ENCODE data around the gene SYNGR2. TPM values are rescaled to one million over a fixed set of nuclear protein-coding genes. Genes with fewer than 3 reads are reported as not detected.

Gene SYNGR2
- polyA plus RNA-seq, 3 donors: 49.8 to 67.7 (median 56.9) TPM

DNA sequence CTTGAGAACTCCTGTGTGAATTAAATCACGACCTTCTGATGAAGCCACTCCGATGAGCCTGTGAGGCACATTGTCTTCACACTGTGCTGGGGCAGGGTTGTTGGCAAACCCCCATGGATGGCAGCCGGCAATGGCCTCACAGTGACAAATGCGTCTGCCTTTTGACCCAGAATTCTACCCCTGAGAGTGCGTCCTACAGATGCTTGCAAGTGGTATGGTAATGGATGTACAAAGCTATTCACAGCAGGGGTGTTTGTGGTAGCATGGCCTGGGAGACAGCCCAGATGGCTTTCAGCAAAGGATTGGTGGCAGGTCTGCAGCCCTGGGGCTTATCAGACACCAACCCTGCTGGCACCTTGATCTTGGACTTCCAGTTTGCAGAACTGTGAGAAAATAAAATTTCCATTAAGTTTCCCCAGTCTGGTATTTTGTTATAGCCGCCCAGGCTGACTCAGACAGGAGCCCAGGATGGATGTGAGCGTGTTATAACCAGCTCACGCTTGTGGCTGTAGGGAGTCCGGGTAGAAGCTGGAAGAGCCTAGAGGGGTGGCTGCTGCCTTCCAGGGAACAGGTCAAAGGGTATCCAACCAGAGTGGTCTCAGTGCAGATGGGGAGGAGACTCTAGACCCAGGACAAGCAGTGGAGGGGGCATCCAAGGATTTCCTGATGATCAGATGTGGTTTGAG lies 28.9 kb downstream of the SYNGR2 start:
- no peak for DNase-seq (ENCODE audit: low read depth in 3 of 3, low spot score in 2 of 3)

- no peak for DNase-seq (ENCODE audit: low read depth in 3 of 3, low spot score in 2 of 3)
These were observed 32.1 kb downstream of the SYNGR2 start for GRCh38 chr17:78200451-78200850.

DNA sequence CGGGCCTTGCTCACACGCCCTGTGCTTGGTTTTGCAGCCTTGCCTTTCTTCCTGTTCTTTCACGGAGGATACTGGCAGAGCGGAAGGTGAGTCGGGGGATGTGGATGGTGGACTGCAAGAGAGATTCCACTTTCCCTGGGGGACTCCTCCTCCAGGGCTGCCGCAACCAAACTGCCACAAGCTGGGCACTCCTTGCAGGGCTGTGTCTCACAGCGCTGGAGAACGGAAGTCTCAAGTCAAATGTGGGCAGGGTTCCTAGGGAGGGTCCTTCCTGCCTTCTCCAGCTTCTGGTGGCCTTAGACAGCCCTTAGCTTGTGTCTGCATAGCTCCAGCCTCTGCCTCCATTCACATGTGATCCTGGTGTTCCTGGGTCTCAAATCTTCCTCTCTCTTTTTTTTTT lies 34.3 kb downstream of the SYNGR2 start:
- no peak for DNase-seq (ENCODE audit: low read depth in 3 of 3, low spot score in 2 of 3)

GRCh38 chr17:78204387-78205123 lies 36.2 kb downstream of the SYNGR2 start:
- no peak for DNase-seq (ENCODE audit: low read depth in 3 of 3, low spot score in 2 of 3)

- DNase-seq (ENCODE audit: low read depth in 3 of 3, low spot score in 2 of 3): no peak
These were observed 36.9 kb downstream of the SYNGR2 start for GRCh38 chr17:78205124-78205775.

GRCh38 chr17:78206298-78206697 lies 37.9 kb downstream of the SYNGR2 start:
- no peak for DNase-seq (ENCODE audit: low read depth in 3 of 3, low spot score in 2 of 3)

- no peak for DNase-seq (ENCODE audit: low read depth in 3 of 3, low spot score in 2 of 3)
These were observed 40.1 kb downstream of the SYNGR2 start for GRCh38 chr17:78208486-78208885.

- no peak for DNase-seq (ENCODE audit: low read depth in 3 of 3, low spot score in 2 of 3)
These were observed 41.7 kb downstream of the SYNGR2 start for GRCh38 chr17:78210111-78210510.

GRCh38 chr17:78211032-78211431 lies 42.7 kb downstream of the SYNGR2 start:
- no peak for DNase-seq (ENCODE audit: low read depth in 3 of 3, low spot score in 2 of 3)

DNA sequence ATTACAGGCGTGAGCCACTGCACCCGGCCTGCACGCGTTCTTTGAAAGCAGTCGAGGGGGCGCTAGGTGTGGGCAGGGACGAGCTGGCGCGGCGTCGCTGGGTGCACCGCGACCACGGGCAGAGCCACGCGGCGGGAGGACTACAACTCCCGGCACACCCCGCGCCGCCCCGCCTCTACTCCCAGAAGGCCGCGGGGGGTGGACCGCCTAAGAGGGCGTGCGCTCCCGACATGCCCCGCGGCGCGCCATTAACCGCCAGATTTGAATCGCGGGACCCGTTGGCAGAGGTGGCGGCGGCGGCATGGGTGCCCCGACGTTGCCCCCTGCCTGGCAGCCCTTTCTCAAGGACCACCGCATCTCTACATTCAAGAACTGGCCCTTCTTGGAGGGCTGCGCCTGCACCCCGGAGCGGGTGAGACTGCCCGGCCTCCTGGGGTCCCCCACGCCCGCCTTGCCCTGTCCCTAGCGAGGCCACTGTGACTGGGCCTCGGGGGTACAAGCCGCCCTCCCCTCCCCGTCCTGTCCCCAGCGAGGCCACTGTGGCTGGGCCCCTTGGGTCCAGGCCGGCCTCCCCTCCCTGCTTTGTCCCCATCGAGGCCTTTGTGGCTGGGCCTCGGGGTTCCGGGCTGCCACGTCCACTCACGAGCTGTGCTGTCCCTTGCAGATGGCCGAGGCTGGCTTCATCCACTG lies 45.8 kb downstream of the SYNGR2 start, which contains the start of gene BIRC5:
Gene BIRC5 (plus strand): TSS at position 238 of the 690 bp plus-strand sequence. CDS start 64 bp downstream, at position 302.
- peak; percentile 23 to 69 (median 49) for DNase-seq (ENCODE audit: low read depth in 3 of 3, low spot score in 2 of 3)

DNA sequence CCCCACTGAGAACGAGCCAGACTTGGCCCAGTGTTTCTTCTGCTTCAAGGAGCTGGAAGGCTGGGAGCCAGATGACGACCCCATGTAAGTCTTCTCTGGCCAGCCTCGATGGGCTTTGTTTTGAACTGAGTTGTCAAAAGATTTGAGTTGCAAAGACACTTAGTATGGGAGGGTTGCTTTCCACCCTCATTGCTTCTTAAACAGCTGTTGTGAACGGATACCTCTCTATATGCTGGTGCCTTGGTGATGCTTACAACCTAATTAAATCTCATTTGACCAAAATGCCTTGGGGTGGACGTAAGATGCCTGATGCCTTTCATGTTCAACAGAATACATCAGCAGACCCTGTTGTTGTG lies 46.3 kb downstream of the SYNGR2 start:
- no peak for DNase-seq (ENCODE audit: low read depth in 3 of 3, low spot score in 2 of 3)

DNA sequence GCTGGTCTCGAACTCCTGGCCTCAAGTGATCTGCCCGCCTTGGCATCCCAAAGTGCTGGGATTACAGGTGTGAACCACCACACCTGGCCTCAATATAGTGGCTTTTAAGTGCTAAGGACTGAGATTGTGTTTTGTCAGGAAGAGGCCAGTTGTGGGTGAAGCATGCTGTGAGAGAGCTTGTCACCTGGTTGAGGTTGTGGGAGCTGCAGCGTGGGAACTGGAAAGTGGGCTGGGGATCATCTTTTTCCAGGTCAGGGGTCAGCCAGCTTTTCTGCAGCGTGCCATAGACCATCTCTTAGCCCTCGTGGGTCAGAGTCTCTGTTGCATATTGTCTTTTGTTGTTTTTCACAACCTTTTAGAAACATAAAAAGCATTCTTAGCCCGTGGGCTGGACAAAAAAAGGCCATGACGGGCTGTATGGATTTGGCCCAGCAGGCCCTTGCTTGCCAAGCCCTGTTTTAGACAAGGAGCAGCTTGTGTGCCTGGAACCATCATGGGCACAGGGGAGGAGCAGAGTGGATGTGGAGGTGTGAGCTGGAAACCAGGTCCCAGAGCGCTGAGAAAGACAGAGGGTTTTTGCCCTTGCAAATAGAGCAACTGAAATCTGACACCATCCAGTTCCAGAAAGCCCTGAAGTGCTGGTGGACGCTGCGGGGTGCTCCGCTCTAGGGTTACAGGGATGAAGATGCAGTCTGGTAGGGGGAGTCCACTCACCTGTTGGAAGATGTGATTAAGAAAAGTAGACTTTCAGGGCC lies 51.2 kb downstream of the SYNGR2 start:
- DNase-seq (ENCODE audit: low read depth in 3 of 3, low spot score in 2 of 3): no peak

Other genes starting within 250 kb of the SYNGR2 start
- gene TNRC6C, start 209.9 kb upstream of the SYNGR2 start, polyA plus RNA-seq (ENCODE audit: insufficient read length in 3 of 3): 10 to 100 TPM; 12.6 to 13.6 (median 12.8) TPM
- gene TMC6, start 39.8 kb upstream of the SYNGR2 start, polyA plus RNA-seq (ENCODE audit: insufficient read length in 3 of 3): 10 to 100 TPM; 13.4 to 20.1 (median 17.4) TPM
- gene TMC8, start 37.8 kb upstream of the SYNGR2 start, polyA plus RNA-seq (ENCODE audit: insufficient read length in 3 of 3): 1 to 10 TPM in 2 of 3 donors, under 1 TPM in 1; 0.97 to 1.7 (median 1.5) TPM
- gene C17orf99, start 22.2 kb upstream of the SYNGR2 start, polyA plus RNA-seq (ENCODE audit: insufficient read length in 3 of 3): under 1 TPM; 0.06 to 0.26 (median 0.19) TPM
- gene TK1, start 18.5 kb downstream of the SYNGR2 start, polyA plus RNA-seq (ENCODE audit: insufficient read length in 3 of 3): 10 to 100 TPM; 23.2 to 25.3 (median 24.6) TPM
- 10 to 100 TPM; 59.5 to 64.2 (median 60.5) TPM for gene AFMID, start 18.8 kb downstream of the SYNGR2 start, polyA plus RNA-seq (ENCODE audit: insufficient read length in 3 of 3)
- gene BIRC5, start 45.7 kb downstream of the SYNGR2 start, polyA plus RNA-seq (ENCODE audit: insufficient read length in 3 of 3): 10 to 100 TPM; 23.7 to 28.6 (median 25.2) TPM
- not detected for gene TMEM235, start 63.0 kb downstream of the SYNGR2 start, polyA plus RNA-seq (ENCODE audit: insufficient read length in 3 of 3)
- gene SOCS3, start 191.5 kb downstream of the SYNGR2 start, polyA plus RNA-seq (ENCODE audit: insufficient read length in 3 of 3): 10 to 100 TPM; 10.5 to 30.6 (median 11.5) TPM
- gene PGS1, start 210.1 kb downstream of the SYNGR2 start, polyA plus RNA-seq (ENCODE audit: insufficient read length in 3 of 3): 10 to 100 TPM; 38.8 to 41.3 (median 39.1) TPM